IMR-90 (cell line): Measurements from ENCODE around the gene MAGI1.

Experiments used
- BHLHE40 ChIP-seq: fragments of 150-350 bp; IDR thresholded peaks from 2 replicates; pipeline ENCODE4 v1.6.1; 2016; ENCODE audit warnings: mild to moderate bottlenecking, low read depth, low read length
- CEBPB ChIP-seq: IDR thresholded peaks from 2 replicates; pipeline ENCODE4 v1.6.1; 2012; ENCODE audit warnings: low read depth, low read length, improper control_type of control experiment
- CHD1 ChIP-seq: IDR thresholded peaks from 2 replicates; pipeline ENCODE4 v1.6.1; 2012; ENCODE audit warnings: low read depth, low read length, improper control_type of control experiment
- CTCF ChIP-seq: conservative IDR thresholded peaks from 2 replicates; pipeline ENCODE4 v1.5.1; 2012; ENCODE audit warnings: mild to moderate bottlenecking, low read depth, low read length, improper control_type of control experiment
- ELK1 ChIP-seq: fragments of 150-350 bp; IDR thresholded peaks from 2 replicates; pipeline ENCODE4 v1.6.1; 2016; ENCODE audit warnings: low read depth, mild to moderate bottlenecking, low read length, moderate library complexity, borderline replicate concordance
- FOS ChIP-seq: fragments of 150-350 bp; IDR thresholded peaks from 2 replicates; pipeline ENCODE4 v1.6.1; 2016; ENCODE audit warnings: low read depth, low read length
- MAFK ChIP-seq: IDR thresholded peaks from 2 replicates; pipeline ENCODE4 v1.6.1; 2012; ENCODE audit warnings: low read depth, low read length, improper control_type of control experiment
- MXI1 ChIP-seq: IDR thresholded peaks from 2 replicates; pipeline ENCODE4 v1.6.1; 2012; ENCODE audit warnings: low read depth, mild to moderate bottlenecking, low read length, moderate library complexity, borderline replicate concordance
- POLR2A ChIP-seq: IDR thresholded peaks from 2 replicates; pipeline ENCODE4 v1.6.1; 2012; ENCODE audit warnings: mild to moderate bottlenecking, low read depth, low read length
- RAD21 ChIP-seq: IDR thresholded peaks from 2 replicates; pipeline ENCODE4 v1.6.1; 2012; ENCODE audit warnings: low read length, improper control_type of control experiment
- RCOR1 ChIP-seq: IDR thresholded peaks from 2 replicates; pipeline ENCODE4 v1.6.1; 2012; ENCODE audit warnings: mild to moderate bottlenecking, low read length, improper control_type of control experiment; ENCODE audit not compliant: insufficient replicate concordance
- RFX5 ChIP-seq: IDR thresholded peaks from 2 replicates; pipeline ENCODE4 v1.8.0; 2012; ENCODE audit warnings: low read depth, mild to moderate bottlenecking, low read length, moderate library complexity
- SMC3 ChIP-seq: fragments of 150-350 bp; IDR thresholded peaks from 2 replicates; pipeline ENCODE4 v1.6.1; 2016; ENCODE audit warnings: low read depth, mild to moderate bottlenecking, antibody characterized with exemption, low read length, moderate library complexity
- USF2 ChIP-seq: fragments of 150-350 bp; IDR thresholded peaks from 2 replicates; pipeline ENCODE4 v1.6.1; 2017; ENCODE audit warnings: mild to moderate bottlenecking, antibody characterized with exemption, low read length, low read depth

- TF ChIP-seq CTCF (no peak), POLR2A (no peak), FOS (no peak), MXI1 (no peak), CEBPB (no peak), SMC3 (no peak), MAFK (no peak), RCOR1 (no peak), USF2 (no peak), RFX5 (no peak), ELK1 (no peak), CHD1 (no peak), BHLHE40 (no peak), RAD21 (no peak)
Measured at GRCh38 chr3:65617787-65618186, 420.9 kb downstream of the MAGI1 start.
